NCI-H146 (cell line): Measurements from ENCODE around the gene VRK3.

ENCODE experiments used
- DNase-seq: peaks from one replicate; lab custom pipeline; 2025; lab: John Stamatoyannopoulos, UW

The VRK3 gene

DNA sequence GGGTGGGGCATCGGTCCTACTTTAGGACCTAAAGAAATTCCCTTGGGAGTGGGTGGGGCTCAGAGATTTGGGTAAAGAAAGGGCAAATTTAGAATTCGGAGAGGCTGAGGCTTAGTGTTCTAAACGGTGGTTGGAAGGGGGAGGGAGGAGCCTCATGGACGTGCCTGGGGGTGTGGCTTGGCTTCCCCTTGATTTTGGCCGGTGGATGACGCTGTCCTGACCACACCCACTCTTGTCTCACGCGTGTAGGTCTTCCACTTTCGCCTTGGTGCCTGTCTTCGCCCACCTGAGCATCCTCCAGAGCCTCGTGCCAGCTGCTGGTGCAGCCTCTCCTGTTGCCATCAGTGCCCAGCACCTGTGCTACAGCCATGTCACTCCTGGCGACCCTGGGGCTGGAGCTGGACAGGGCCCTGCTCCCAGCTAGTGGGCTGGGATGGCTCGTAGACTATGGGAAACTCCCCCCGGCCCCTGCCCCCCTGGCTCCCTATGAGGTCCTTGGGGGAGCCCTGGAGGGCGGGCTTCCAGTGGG lies 94.6 kb downstream of the VRK3 start:
- DNase-seq: no peak

DNA sequence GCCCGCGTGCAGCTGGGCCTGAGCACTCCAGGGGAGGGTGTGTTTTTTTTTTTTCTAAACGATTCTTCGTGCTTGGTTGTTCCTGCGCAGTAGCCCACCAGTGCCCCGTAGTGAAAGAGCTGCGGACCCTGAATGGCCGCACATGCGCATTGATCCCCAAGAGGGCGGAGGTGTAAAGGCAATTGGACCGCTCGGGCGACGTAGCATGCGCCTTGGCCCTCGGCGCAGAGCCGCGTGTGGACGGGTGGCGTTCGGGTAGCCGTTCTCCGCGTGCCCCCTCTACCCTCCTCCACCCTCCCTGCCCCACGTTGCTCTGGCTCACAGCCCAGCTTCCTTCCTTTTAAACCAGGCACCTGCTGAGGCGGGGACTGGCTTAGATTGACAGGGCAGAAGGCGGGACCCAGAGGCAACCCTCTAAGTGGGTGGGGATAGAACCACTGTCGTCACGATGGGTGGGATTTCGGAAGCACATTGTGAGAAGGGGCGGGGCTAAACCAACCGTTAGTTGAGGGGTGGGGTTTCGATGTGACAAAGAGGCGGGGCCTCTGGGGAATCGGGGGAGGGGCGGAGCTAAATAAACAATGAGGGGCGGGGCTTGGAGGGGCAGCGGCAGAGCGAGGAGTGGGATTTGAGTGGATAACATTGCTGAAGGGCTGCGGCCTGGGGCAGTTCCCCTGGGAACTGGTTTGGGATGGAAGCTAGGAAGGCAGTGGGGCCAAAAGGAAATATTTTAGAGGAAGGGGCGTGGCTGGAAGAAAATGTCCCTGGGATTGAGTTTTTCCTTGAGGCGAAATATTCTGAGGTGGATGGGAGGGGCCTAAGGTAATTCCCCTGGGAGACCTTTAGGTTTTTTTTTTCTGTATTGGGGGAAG lies 95.3 kb downstream of the VRK3 start:
- peak; percentile 99 for DNase-seq

DNA sequence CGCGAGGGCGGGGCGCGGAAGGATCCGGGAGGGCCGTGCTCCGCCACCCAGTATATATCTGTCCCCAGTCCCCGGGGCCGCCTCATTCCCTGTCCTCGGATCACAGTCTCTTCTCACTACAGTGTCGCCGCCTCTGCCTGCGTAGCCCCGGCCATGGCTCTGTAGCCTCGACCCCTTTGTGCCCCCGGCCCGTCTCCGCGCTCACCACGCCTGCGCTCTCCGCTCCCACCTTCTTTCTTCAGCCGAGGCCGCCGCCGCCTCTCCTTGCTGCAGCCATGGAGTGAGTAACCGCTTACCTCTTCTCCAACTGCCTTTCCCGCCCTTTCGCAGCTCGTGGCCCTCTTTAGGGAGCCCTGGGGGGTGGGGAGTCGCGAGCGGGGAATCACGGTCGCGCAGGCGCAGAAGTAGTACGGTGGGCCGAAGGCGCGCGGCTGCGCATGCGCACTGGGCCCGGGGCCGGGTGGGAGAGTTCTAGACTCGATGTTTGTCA lies 96.0 kb downstream of the VRK3 start, which contains the start of the genes ATF5 and NUP62:
ATF5 (plus strand) TSS at position 85 of the 490 bp plus-strand sequence. CDS start 1,646 bp downstream, outside the sequence.
NUP62 (minus strand) TSS at position 384 of the 490 bp plus-strand sequence. CDS start 19,697 bp downstream, outside the sequence.
- peak; percentile 97 for DNase-seq

DNA sequence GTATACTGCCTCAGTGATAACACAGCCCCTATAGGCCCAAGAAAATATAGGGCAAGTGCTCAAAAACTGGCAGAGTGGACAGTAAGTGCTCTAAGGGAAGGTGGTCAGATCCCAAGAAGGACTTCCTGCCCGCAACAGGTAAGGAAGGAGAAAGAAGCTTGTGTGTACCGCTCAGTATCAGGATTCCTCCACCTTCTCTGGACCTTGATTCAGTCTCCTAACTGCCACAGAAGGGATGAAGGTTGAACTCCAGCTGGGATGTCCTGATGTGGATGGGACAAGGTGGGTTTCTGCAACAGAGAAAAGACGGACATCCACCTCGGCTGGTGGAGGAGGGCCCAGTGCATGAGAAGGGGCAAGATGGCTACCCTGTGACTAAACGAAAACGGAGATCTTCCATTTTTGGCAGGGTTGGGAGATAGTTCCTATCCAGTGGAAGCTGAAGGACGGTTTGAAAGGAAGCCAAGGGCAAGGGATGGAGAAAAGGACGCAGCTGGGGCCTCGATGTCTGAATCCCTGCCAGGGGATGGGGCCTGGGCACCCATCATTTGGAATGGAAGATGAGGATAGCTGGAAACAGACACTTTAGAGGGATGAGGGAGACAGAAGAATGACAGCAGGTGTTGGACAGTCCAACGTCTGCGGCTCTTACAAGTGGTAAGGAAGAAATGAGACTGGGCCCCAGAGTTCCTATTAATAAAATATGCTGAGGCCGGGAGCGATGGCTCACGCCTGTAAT lies 97.5 kb downstream of the VRK3 start:
- DNase-seq: no peak

DNA sequence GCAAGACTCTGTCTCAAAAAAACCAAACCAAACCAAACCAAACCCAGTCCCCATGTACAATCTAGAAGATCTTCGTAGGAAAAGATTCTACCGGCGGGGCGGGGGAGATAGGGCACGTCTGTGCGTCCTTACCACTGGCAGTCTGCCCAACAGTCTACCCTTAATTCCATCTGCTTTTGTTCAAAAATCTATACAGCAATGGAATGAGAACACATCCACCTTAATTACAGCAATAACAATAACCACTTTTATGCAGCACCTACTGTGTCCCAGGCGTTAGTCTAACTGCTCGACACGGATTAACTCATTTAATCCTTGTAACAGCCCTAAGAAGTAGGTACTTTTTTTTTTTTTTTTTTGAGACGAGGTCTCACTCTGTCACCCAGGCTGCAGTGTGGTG lies 98.7 kb downstream of the VRK3 start:
- no peak for DNase-seq
